HL-60 (cell line): ENCODE measurements around the gene ACTG1.

Experiments
- DNase-seq, 2 experiments: peaks; one replicate each; pipeline ENCODE4 v3.0.0-alpha.2; 2010 to 2020; ENCODE audit warnings: low read depth in 1 of 2, low spot score in 1 of 2
- H3K27ac ChIP-seq: fragments of 250-450 bp; sonication (Bioruptor Pico); replicated peaks from 2 replicates; pipeline ENCODE4 v1.5.1; 2020; ENCODE audit warnings: mild to moderate bottlenecking, moderate library complexity
- H3K27me3 ChIP-seq: fragments of 250-450 bp; sonication (Bioruptor Pico); 2 replicates; pipeline ENCODE4 v1.5.1; 2021; ENCODE audit warnings: mild to moderate bottlenecking, moderate library complexity; ENCODE audit not compliant: insufficient read depth, poor library complexity, severe bottlenecking
- H3K4me3 ChIP-seq: replicated peaks from 2 replicates; pipeline ENCODE4 v1.5.1; 2011; ENCODE audit warnings: mild to moderate bottlenecking, control low read depth, low read length; ENCODE audit not compliant: insufficient read depth
- CTCF ChIP-seq: IDR thresholded peaks from one replicate; pipeline ENCODE4 v1.5.1; 2011; ENCODE audit warnings: low read length, control low read depth, inconsistent platforms; ENCODE audit not compliant: insufficient read depth
- GABPA ChIP-seq: IDR thresholded peaks from 2 replicates; pipeline ENCODE4 v1.6.1; 2012; ENCODE audit warnings: low read depth
- POLR2AphosphoS5 ChIP-seq: IDR thresholded peaks from 2 replicates; pipeline ENCODE4 v1.6.1; 2012; ENCODE audit warnings: low read depth
- REST ChIP-seq: IDR thresholded peaks from 2 replicates; pipeline ENCODE4 v1.6.1; 2012; ENCODE audit warnings: low read depth; ENCODE audit not compliant: insufficient replicate concordance
- SPI1 ChIP-seq: IDR thresholded peaks from 2 replicates; pipeline ENCODE4 v1.6.1; 2012; ENCODE audit warnings: low read depth, mild to moderate bottlenecking, borderline replicate concordance
- long read RNA-seq: library from polyadenylated mRNA; unstranded; transcript quantifications from one replicate; pipeline ENCODE4 v2.0.0, GENCODE V29; 2020

ACTG1 gene
- long read RNA-seq, transcript ACTG1-206 (6 exons, 1,919 nt): major isoform, 12,185 of 12,913 reads
- long read RNA-seq, transcript ACTG1-212 (4 exons, 1,698 nt): minor isoform, 216 of 12,913 reads
- long read RNA-seq, transcript ACTG1-214 (7 exons, 1,720 nt): minor isoform, 156 of 12,913 reads
- long read RNA-seq, transcript ACTG1-210 (5 exons, 2,256 nt): minor isoform, 125 of 12,913 reads
- long read RNA-seq, partial matches to known transcripts: 26 of 12,913 reads
- long read RNA-seq, other reads (novel, unspliced or antisense): 101 of 12,913 reads

GRCh38 chr17:81512562-81513371, at the start of gene ACTG1:
ACTG1 (minus strand) TSS chr17:81512799; CDS start chr17:81512354, 445 bp downstream.
- Histone ChIP-seq H3K27me3 (no peaks in the 10 kb centered on the region), H3K4me3 (peak within 1 kb of the TSS; percentile 97), H3K27ac (peak within 1 kb of the TSS; percentile 98)
- TF ChIP-seq GABPA (no peak), SPI1 (no peak), POLR2AphosphoS5 (peak; percentile 90), REST (peak; percentile 73), CTCF (no peak)
- peak; percentile 90 for DNase-seq

- no peak for TF ChIP-seq POLR2AphosphoS5
- TF ChIP-seq SPI1: no peak
- no peak for TF ChIP-seq REST
- no peak for TF ChIP-seq GABPA
- TF ChIP-seq CTCF: no peak
- Histone ChIP-seq H3K4me3 (no peak overlapping the region), H3K27ac (peak overlapping the region; percentile 64), H3K27me3 (no peaks in the 10 kb centered on the region)
- DNase-seq: no peak
Observed at GRCh38 chr17:81561494-81561885, 48.9 kb upstream of the ACTG1 start.

GRCh38 chr17:81558941-81559806, 46.6 kb upstream of the ACTG1 start:
- TF ChIP-seq GABPA: no peak
- peak; percentile 53; the same call in 1 of the 2 replicates for TF ChIP-seq POLR2AphosphoS5
- no peak for TF ChIP-seq REST
- TF ChIP-seq CTCF: peak; percentile 75
- no peak for TF ChIP-seq SPI1
- Histone ChIP-seq H3K27ac (peak overlapping the region; percentile 56), H3K27me3 (no peaks in the 10 kb centered on the region), H3K4me3 (no peak overlapping the region)
- DNase-seq: peak; percentile 51 to 60
